Hepatocyte (in vitro differentiated cells): ENCODE measurements around the gene KTI12. TPM values are rescaled to one million over a fixed set of nuclear protein-coding genes. Genes with fewer than 3 reads are reported as not detected.
"Not testable (repeated sequence)": the region's sequence is repeated elsewhere in the genome, so short reads cannot be mapped to it uniquely, and the experiment has no call there.

Experiments used
- DNase-seq: peaks from one replicate; pipeline ENCODE4 v3.0.0-alpha.2; 2016; ENCODE audit warnings: low spot score
- H2AFZ ChIP-seq: fragments of 200-600 bp; sonication (generic); 2 replicates; pipeline ENCODE4 v1.6.0; 2016; ENCODE audit warnings: antibody characterized with exemption, mild to moderate bottlenecking
- H3K27ac ChIP-seq: fragments of 200-600 bp; sonication (generic); 2 replicates; pipeline ENCODE4 v1.5.1; 2016; ENCODE audit warnings: mild to moderate bottlenecking
- H3K27me3 ChIP-seq: fragments of 200-600 bp; sonication (generic); 2 replicates; pipeline ENCODE4 v1.6.1; 2016
- H3K36me3 ChIP-seq: fragments of 200-600 bp; sonication (generic); replicated peaks from 2 replicates; pipeline ENCODE4 v1.5.1; 2016; ENCODE audit warnings: low read depth; ENCODE audit not compliant: insufficient read depth
- H3K4me1 ChIP-seq: fragments of 200-600 bp; sonication (generic); 2 replicates; pipeline ENCODE4 v1.5.1; 2016; ENCODE audit warnings: mild to moderate bottlenecking, moderate library complexity; ENCODE audit not compliant: insufficient read depth
- H3K4me2 ChIP-seq: fragments of 200-600 bp; sonication (generic); 2 replicates; pipeline ENCODE4 v1.6.0; 2016
- H3K4me3 ChIP-seq: fragments of 200-600 bp; sonication (generic); 2 replicates; pipeline ENCODE4 v1.5.1; 2016; ENCODE audit warnings: mild to moderate bottlenecking
- H3K79me2 ChIP-seq: fragments of 200-600 bp; sonication (generic); 2 replicates; pipeline ENCODE4 v1.6.0; 2017; ENCODE audit warnings: mild to moderate bottlenecking
- H3K9me2 ChIP-seq: fragments of 200-600 bp; sonication (generic); replicated peaks from 2 replicates; pipeline ENCODE4 v1.6.0; 2017; ENCODE audit warnings: mild to moderate bottlenecking; ENCODE audit not compliant: insufficient read depth
- H3K9me3 ChIP-seq: fragments of 200-600 bp; sonication (generic); 2 replicates; pipeline ENCODE4 v1.5.1; 2016; ENCODE audit warnings: low read depth, mild to moderate bottlenecking
- H4K20me1 ChIP-seq: fragments of 200-600 bp; sonication (generic); 2 replicates; pipeline ENCODE4 v1.6.0; 2016; ENCODE audit warnings: mild to moderate bottlenecking; ENCODE audit not compliant: insufficient read depth, poor library complexity, severe bottlenecking
- EZH2 ChIP-seq: fragments of 200-600 bp; sonication (generic); IDR thresholded peaks from 2 replicates; pipeline ENCODE4 v1.6.1; 2016; ENCODE audit warnings: antibody characterized with exemption, mild to moderate bottlenecking, borderline replicate concordance
- EZH2phosphoT487 ChIP-seq: fragments of 200-600 bp; sonication (generic); IDR thresholded peaks from one replicate; pipeline ENCODE4 v1.6.1; 2018; ENCODE audit warnings: antibody characterized with exemption, mild to moderate bottlenecking, low read depth, moderate library complexity; ENCODE audit not compliant: unreplicated experiment, severe bottlenecking
- WGBS: methylation state at CpG from one replicate; pipeline ENCODE4 v1.1.6; 2016; ENCODE audit warnings: low lambda C conversion rate; ENCODE audit errors: missing lambda C conversion rate; 5-methylcytosine and 5-hydroxymethylcytosine counted together
- polyA plus RNA-seq: library from polyadenylated mRNA; unstranded; fragments of >200 nt; fragmentation: Nextera tagmentation; extraction: Ambion mirVana; gene quantifications from 2 replicates; pipeline ENCODE4 v1.2.1, GENCODE V29; 2016
- total RNA-seq: library from RNA; depleted of rRNA; stranded (reverse); fragments of >200 nt; gene quantifications from 2 replicates; pipeline ENCODE4 v1.2.3, GENCODE V29; 2014
- TF ChIP-seq, protein P1 (sequence below): fragments of 200-600 bp; sonication (generic); IDR thresholded peaks from 2 replicates; pipeline ENCODE4 v1.5.1; 2016; ENCODE audit warnings: antibody characterized with exemption, mild to moderate bottlenecking; ENCODE audit not compliant: poor library complexity

Gene KTI12
- total and polyA plus RNA-seq, 2 experiments from 2014 or later, result 10.4 to 14.8 TPM

DNA sequence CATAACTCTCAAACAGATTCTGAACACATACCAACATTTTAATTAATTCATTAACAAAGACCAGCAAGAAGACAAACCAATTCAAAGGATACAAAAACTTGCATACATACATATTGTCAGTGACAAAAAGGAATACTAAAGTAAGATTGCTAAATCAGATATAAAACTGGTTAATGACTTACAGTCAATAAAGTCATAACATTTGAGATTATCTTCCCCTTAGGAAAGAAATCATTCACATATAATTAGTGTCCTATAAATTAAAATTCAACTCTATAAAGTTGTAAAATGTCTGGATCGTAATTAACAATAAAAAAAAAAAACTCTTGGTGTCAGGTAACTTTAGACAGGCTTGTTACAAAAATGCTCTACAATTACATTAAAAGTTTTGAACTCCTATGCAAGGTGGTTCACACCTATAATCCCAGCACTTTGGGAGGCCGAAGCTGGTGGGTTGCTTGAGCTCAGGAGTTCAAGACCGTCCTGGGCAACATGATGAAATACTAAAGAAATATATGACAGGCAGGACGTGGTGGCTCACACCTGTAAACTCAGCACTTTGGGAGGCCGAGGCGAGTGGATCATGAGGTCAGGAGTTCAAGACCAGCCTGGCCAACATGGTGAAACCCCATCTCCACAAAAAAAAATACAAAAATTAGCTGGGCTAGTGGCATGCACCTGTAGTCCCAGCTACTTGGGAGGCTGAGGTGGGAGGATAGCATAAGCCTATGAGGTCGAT lies 25.4 kb downstream of the KTI12 start:
- H3K79me2 ChIP-seq, result no peaks in the 10 kb centered on the region
- no peak for DNase-seq
- H3K27me3 ChIP-seq, result no peaks in the 10 kb centered on the region
- no peak overlapping the region for H3K4me2 ChIP-seq
- H2AFZ ChIP-seq, result no peak overlapping the region
- H3K4me3 ChIP-seq, result no peak overlapping the region
- WGBS, result 94% methylated on average over 7 of the region's 7 CpGs
- H3K4me1 ChIP-seq, result peaks cover 8% of the 10 kb centered on the region
- H3K36me3 ChIP-seq, result no peaks in the 10 kb centered on the region
- TF ChIP-seq, protein P1, sequence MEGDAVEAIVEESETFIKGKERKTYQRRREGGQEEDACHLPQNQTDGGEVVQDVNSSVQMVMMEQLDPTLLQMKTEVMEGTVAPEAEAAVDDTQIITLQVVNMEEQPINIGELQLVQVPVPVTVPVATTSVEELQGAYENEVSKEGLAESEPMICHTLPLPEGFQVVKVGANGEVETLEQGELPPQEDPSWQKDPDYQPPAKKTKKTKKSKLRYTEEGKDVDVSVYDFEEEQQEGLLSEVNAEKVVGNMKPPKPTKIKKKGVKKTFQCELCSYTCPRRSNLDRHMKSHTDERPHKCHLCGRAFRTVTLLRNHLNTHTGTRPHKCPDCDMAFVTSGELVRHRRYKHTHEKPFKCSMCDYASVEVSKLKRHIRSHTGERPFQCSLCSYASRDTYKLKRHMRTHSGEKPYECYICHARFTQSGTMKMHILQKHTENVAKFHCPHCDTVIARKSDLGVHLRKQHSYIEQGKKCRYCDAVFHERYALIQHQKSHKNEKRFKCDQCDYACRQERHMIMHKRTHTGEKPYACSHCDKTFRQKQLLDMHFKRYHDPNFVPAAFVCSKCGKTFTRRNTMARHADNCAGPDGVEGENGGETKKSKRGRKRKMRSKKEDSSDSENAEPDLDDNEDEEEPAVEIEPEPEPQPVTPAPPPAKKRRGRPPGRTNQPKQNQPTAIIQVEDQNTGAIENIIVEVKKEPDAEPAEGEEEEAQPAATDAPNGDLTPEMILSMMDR, result no peak
- TF ChIP-seq EZH2phosphoT487 (no peak), EZH2 (no peak)
- H4K20me1 ChIP-seq, result no peaks in the 10 kb centered on the region
- H3K9me2 ChIP-seq, result no peaks in the 10 kb centered on the region
- no peaks in the 10 kb centered on the region for H3K9me3 ChIP-seq
- H3K27ac ChIP-seq, result peak overlapping the region; percentile 88

DNA sequence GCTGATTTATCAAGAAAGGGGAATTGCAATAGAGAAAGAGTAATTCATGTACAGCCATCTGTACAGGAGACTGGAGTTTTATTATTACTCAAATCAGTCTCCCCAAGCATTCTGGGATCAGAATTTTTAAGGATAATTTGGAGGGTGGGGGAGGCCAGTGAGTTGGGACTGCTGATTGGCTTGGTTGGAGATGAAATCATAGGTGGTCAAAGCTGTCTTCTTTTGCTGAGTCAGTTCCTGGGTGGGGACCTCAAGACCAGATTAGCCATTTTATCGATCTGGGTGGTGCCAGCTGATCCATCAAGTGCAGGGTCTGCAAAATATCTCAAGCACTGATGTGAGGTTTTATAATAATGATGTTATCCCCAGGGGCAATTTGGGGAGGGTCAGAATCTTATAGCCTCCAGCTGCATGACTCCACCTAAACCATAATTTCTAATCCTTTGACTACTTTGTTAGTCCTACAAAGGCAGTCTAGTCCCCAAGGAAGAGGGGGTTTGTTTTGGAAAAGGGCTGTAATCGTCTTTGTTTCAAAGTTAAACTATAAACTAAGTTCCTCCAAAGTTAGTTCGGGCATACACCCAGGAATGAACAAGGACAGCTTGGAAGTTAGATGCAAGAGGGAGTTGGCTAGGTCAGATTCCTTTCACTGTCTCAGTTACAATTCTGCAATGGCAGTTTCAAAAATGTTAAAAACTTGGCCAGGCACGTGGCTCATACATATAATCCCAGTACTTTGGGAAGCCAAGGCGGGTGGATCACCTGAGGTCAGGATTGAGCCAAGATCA lies 26.2 kb downstream of the KTI12 start:
- no peak overlapping the region for H2AFZ ChIP-seq
- no peak for TF ChIP-seq EZH2phosphoT487
- TF ChIP-seq, protein P1, result no peak
- no peak for TF ChIP-seq EZH2
- no peak for DNase-seq

DNA sequence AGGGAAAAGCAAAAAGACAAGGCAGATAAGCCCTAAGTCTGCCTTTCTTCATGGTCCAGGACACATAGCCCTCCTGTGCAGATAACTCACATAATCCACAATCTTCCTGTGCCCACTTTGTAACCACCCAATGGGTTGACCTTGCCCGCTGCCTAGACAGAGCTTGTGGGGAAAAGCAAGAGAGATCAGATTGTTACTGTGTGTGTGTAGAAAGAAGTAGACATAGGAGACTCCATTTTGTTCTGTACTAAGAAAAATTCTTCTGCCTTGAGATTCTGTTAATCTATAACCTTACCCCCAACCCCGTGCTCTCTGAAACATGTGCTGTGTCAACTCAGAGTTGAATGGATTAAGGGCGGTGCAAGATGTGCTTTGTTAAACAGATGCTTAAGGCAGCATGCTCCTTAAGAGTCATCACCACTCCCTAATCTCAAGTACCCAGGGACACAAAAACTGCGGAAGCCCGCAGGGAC lies 27.5 kb downstream of the KTI12 start:
- H3K27ac ChIP-seq, result peak overlapping the region; percentile 99
- not testable (repeated sequence) for H3K27me3 ChIP-seq, H3K4me1 ChIP-seq, H3K4me3 ChIP-seq, H3K36me3 ChIP-seq, H4K20me1 ChIP-seq, H3K9me2 ChIP-seq, H3K9me3 ChIP-seq, DNase-seq, H3K79me2 ChIP-seq
- 20% methylated on average over 4 of the region's 5 CpGs for WGBS
- H3K4me2 ChIP-seq, result peak overlapping the region; percentile 55
- H2AFZ ChIP-seq, result peak overlapping the region; percentile 43

More for the DNA sequence above, 26.2 kb downstream of the KTI12 start:
- Histone ChIP-seq H3K4me3 (no peak overlapping the region), H3K9me2 (no peaks in the 10 kb centered on the region), H3K9me3 (no peaks in the 10 kb centered on the region), H3K27me3 (no peaks in the 10 kb centered on the region), H3K36me3 (no peaks in the 10 kb centered on the region), H3K4me2 (peak overlapping the region; percentile 55), H4K20me1 (no peaks in the 10 kb centered on the region), H3K27ac (peak overlapping the region; percentile 88), H3K4me1 (peaks cover 8% of the 10 kb centered on the region), H3K79me2 (no peaks in the 10 kb centered on the region)
- 34% methylated on average over 5 of the region's 5 CpGs for WGBS

DNA sequence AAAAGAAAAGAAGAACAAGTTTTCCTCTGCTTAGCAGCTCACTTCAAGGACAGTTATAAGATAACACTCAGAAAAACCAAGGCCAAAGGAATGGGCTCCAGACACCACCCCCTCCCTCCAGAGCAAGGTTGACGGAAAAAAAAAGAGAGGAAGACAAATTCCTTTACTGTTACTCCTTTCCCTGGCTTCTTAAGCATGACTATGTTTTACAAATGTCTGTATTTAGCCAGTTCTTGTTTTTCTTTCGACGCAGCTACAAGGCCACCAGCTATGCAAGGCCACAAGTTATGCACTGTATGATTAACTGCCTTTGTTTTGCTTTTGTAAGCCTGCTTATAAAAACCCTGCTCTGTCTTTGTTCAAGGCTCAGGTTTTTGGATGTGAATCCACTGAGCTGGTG lies 28.1 kb downstream of the KTI12 start:
- not testable (repeated sequence) for H3K79me2 ChIP-seq, H3K36me3 ChIP-seq, H4K20me1 ChIP-seq, H3K27me3 ChIP-seq, H3K4me3 ChIP-seq, H3K9me3 ChIP-seq, H3K4me1 ChIP-seq, H3K9me2 ChIP-seq
- Histone ChIP-seq H2AFZ (peak overlapping the region; percentile 43), H3K27ac (peak overlapping the region; percentile 99), H3K4me2 (peak overlapping the region; percentile 55)
- WGBS, result 26% methylated on average over 3 of the region's 3 CpGs
- DNase-seq, result peak; percentile 56
